Measurements from ENCODE around the gene ATG4B.

The ATG4B gene

DNA sequence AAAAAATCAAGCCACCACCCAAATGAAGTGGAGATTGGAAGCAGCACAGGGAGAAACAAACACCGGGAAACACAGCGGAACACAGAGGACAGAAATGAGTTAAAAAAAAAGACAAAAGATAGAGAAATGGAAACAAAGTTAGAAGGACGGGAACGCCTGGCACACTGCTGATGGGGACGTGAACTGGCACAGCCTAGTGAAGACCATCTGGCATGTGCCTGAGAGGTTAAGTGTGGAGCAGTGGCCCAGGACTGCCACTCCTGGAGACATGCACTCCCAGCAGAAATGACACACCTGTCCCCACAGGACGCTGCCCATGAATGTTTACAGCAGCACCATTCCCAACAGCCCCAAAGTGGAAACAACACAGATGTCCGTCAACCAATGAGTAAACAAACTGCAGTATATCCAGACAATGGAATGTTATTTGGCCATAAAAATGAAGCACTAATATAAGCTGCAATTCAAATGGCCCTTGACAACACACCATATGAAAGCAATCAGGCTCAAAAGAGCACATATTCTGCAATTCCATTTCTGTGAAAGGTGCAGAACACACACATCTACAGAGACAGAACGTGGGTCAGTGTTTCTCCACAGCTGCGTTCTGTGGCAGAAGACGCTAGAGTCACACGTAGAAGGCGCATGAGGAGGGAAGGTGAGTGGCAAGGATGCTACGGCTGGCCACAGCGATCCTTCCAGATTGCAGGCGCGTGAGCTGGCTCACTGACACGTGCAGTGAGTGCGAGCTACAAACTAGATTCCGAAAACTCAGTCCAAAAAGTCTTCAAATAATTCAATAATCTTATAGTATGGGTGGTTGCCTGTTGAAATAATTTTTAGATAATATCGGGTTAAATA is 25.1 kb upstream of the ATG4B start:
- Histone ChIP-seq H3K27ac (peak overlapping the region in 2 of 21 experiments; percentile 35 to 61), H3K4me3 (no peak overlapping the region)

DNA sequence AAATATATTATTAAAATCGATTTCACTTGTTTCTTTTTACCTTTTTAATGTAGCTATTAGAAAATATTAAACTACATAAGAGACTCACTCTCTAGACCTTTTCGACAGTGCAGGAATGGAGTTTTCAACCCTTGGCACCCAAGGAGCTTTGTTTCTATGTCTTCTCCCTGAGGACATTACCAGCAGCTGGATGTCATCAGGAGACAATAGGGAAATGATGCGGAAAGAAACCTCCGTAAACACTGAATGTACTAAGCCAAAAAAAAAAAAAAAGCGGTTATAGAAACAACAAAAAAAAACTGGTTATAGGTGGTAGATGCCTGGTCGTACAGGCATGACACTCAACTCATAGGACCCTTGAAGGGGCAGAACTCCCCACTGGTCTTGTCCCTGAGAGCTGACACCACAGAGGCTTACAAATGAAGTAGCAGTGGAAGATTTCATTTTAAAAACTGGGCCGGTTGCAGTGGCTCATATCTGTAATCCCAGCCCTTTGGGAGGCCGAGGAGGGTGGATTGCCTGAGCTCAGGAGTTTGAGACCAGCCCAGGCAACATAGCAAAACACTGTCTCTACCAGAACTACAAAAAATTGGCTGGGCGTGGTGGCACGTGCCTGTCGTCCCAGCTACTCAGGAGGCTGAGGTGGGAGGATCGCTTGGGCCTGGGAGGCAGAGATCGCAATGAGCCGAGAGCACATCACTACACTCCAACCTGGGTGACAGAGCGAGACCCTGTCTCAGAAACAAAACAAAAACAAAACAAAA is 24.3 kb upstream of the ATG4B start:
- no peak overlapping the region for H3K4me3 ChIP-seq
- peak overlapping the region in 6 of 21 experiments; percentile 1 to 61 (median 44) for H3K27ac ChIP-seq

DNA sequence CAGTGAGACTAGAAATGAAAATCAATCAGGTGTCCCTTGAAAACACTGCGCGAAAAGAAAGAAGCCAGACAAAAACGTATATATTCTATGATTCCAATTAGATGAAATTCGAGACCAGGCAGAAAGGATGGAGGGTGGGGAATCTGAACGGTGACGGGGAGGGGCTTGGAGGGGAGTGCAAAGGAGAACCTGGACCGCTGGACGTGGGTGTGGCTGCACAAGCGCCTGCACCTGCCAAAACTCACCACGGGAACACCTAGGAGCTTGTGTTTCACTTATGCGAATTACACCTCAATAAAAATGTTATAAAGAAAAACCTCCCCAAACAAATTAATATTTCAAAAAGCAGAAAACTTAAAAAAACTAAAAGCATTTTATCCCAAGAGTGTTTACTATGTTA is 22.5 kb upstream of the ATG4B start:
- Histone ChIP-seq H3K27ac (no peak overlapping the region), H3K4me3 (no peak overlapping the region)

DNA sequence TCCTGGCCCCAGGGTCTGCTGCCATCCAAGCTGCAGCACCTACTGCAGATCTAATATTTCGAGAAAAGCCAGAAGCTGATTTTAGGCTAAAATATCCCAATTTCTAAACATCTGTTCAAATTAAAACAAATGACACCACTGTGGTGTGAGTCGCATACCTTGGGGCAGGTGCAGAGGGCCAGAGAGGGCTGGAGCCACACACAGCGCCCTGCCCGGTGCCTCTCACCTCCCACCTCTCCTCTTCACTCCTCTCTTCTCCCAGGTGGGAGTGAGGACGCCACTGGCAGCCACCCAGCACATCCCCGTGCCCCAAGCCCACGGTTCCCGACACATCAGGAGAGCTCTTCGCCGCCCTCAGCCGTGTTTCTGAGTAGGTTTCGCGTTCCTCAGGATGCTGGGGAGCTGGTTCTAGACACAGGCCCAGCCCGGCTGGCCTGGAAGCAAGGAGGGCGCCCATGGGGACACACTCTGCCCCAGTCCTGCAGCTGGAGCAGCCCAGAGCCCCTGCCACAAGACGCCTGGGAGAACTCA is 21.9 kb upstream of the ATG4B start:
- Histone ChIP-seq H3K4me3 (no peak overlapping the region), H3K27ac (no peak overlapping the region)

DNA sequence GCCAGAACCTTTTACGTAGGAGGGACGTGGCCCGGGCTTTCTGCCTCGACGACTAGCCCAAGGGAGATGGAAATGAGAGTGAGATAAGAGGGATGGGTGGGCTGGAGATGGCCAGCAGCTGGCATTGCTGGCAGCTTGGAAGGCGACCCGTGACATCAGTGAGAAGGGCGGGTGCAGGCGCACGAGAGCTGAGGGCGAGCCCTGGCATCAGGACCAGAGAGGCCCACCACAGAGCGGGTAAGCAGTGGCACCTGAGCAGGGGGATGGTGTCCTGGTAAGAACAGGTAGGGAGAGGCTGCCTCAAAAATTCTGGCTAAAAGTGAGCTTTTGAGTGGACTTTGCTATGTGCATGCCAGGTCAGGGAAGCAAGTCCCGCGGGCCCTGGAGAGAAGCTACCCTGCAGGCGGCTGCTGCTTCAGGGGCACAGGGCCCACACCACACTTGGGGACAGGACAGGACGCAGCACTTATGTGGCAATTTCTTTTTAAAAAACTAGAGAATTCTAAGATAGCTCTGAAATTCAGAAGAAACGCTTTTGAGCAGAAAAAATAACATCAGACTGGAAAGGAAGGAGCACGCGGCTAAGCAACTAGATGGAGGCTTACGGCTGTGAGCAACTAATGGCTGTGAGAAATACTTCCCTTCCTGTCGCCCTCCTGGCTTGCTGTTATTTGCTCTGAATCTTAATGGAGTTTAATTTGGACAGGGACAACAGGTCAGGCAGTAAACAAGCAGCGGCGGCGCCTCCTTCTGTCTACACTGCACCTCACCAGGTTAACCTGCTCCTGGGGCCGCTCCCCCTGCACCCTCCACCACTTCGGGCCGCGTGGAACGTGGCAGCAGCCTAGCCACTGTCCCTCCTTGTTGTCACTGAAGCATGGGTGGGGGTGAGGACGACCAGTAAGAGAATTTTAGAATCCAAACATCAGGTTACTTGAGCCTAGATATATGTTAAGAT is 21.0 kb upstream of the ATG4B start:
- H3K4me3 ChIP-seq = peak overlapping the region in 2 of 7 experiments; percentile 32 to 34
- H3K27ac ChIP-seq = peak overlapping the region in 3 of 21 experiments; percentile 62 to 86 (median 66)

DNA sequence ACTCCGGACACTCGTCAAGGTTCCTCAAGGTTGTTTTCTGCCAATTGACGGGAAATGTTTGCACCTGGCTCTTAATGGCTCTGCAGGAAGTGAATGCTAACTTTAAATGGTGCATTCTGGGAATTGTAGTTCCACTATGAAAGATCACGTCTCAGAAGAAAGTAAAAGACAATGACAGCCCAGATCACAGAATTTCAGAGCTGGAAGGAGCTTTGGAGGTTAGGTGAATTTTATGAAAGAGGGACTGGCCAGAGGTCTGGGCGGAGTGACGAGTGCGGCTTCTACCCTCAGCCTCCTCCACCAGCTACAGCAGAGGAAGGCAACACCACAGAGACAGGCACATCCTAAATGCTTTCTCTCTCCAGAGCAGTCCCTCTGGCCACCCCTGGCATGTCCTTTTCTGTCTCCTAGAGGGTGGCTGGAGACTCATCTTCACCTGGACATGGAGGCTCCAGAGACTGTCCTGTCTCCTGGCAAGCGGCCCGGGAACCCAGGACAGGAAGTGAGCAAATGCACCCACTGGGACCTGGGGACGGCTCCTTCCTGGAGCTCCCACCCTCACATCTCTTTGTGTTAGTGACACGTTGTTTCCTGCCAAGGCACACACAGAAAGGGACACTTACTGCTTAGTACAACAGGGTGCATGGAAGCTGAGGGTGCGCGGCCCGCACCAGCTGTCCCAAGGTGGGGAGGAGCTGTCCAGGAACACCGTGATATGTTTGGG is 19.9 kb upstream of the ATG4B start:
- peak overlapping the region in 16 of 21 experiments; percentile 26 to 86 (median 56) for H3K27ac ChIP-seq
- peak overlapping the region in 6 of 7 experiments; percentile 15 to 34 (median 21) for H3K4me3 ChIP-seq

DNA sequence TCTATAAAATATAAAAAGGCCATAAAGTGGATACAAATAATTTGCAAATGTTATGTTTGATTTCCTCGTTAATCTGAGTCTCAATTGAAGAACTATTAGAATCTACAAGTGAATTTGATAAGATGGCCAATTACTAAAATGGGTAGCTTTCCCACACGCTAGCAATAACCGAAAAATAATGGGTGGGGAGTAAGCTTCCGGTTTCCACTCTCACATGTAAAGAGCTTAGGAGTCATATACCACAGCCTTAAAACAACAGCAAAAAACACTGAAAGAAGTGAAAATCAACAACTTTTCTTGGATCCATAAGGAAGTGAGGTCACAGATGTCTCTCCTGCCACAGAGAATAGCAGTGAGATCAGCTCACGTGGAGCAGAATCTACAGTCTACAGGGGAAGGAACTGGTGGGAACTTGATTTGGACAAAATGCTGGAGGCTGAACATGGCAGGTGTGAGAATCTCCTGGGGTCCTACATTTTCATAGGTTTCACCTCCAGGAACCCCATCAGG is 19.1 kb upstream of the ATG4B start:
- H3K4me3 ChIP-seq = no peak overlapping the region
- peak overlapping the region in 8 of 21 experiments; percentile 48 to 86 (median 68) for H3K27ac ChIP-seq

DNA sequence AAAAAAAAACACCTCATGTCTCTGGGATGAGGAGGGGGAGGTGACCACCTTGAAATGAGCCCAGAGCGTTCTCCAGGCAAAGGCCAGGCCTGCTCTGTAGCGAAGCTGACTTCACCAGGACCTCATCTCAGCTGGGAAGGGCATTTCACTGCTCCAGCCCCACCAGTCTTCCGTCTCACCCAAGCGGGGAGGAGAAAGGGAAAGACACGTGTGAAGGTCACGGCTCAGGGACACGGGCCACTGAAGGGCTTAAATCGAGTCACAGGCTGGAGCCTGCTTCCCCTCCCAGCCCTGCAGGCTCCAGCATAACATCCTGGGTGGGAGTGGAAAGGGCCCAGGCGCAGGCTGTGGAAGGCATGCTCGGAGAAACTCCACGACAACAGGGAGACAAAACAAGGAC is 18.7 kb upstream of the ATG4B start:
- H3K27ac ChIP-seq = no peak overlapping the region
- no peak overlapping the region for H3K4me3 ChIP-seq

DNA sequence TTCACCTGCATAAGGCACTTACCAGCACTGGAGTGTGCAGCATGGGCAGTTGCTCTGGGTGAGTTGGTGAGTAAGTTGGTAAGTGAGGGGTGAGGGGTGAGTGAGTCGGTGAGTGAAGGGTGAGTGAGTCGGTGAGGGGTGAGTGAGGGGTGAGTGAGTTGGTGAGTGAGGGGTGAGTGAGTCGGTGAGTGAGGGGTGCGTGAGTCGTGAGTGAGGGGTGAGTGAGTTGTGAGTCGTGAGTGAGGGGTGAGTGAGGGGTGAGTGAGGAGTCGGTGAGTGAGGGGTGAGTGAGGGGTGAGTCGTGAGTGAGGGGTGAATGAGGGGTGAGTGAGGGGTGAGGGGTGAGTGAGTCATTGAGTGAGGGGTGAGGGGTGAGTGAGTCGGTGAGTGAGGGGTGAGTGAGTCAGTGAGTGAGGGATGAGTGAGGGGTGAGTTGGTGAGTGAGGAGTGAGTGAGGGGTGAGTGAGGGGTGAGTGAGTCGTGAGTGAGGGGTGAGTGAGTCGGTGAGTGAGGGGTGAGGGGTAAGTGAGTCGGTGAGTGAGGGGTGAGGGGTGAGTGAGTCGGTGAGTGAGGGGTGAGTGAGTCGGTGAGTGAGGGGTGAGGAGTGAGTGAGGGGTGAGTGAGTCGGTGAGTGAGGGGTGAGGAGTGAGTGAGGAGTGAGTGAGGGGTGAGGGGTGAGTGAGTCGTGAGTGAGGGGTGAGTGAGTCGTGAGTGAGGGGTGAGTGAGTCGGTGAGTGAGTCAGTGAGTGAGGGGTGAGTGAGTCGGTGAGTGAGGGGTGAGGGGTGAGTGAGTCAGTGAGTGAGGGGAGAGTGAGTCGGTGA is 17.7 kb upstream of the ATG4B start:
- no peak overlapping the region for H3K4me3 ChIP-seq
- H3K27ac ChIP-seq = no peak overlapping the region

DNA sequence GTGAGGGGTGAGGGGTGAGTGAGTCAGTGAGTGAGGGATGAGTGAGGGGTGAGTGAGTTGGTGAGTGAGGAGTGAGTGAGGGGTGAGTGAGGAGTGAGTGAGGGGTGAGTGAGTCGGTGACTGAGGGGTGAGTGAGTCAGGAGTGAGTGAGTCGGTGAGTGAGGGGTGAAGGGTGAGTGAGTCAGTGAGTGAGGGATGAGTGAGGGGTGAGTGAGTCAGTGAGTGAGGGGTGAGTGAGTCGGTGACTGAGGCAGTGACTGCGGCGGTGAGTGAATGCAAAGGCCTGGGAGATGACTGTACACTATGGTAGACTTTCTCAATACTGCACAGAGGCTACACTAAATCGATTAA is 17.1 kb upstream of the ATG4B start:
- H3K27ac ChIP-seq = no peak overlapping the region
- H3K4me3 ChIP-seq = no peak overlapping the region

DNA sequence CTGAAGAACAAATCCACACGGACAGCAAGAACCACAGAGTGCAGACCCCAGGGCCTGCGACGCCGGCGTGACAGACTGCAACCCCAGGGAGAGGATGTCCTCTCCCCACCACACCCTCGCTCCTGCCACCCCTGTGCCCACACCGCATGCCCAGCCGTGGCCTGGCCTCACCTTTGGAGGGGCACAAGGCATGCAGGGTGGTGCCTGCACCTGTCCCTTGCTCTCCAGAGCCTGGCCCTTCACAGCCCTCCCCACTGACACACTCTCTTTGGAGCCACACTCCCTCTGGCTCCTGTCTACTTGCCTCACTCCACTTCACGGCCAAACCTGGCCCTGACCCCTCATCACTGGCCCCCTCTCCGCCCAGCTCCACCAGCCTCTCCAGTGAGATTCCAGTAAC is 9.8 kb upstream of the ATG4B start:
- Histone ChIP-seq H3K4me3 (no peak overlapping the region), H3K27ac (no peak overlapping the region)

DNA sequence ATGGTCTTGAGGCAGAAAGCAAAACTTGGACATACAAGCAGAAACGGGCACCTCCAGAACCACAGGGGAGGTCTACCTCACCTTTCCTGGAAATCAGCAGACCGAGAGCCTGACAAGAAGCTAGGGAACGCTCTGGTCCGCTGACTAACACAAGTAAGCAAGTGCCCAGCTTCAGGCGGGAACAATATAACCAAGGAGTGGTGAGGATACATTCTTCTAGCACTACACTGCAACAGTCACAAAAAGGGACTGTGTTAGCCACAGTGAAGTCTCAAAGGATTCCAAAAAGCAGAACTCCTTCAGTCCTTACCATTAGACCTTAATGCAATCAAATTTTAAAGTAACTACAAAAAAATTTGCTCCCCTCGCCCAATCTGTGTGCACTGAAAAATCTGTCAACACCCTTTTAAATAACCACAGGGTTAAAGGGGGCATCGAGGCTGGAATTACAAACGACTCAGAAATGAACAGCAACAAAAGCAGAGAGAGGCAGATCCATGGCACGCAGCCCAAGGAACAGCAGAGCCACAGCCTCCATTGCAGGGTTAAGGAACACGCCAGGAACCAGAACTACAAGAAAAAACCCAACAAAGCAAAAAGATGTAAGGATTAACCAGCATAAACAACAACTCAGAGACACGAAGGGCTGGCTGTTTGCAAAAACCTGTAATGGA is 7.6 kb upstream of the ATG4B start:
- H3K4me3 ChIP-seq = no peak overlapping the region
- no peak overlapping the region for H3K27ac ChIP-seq

DNA sequence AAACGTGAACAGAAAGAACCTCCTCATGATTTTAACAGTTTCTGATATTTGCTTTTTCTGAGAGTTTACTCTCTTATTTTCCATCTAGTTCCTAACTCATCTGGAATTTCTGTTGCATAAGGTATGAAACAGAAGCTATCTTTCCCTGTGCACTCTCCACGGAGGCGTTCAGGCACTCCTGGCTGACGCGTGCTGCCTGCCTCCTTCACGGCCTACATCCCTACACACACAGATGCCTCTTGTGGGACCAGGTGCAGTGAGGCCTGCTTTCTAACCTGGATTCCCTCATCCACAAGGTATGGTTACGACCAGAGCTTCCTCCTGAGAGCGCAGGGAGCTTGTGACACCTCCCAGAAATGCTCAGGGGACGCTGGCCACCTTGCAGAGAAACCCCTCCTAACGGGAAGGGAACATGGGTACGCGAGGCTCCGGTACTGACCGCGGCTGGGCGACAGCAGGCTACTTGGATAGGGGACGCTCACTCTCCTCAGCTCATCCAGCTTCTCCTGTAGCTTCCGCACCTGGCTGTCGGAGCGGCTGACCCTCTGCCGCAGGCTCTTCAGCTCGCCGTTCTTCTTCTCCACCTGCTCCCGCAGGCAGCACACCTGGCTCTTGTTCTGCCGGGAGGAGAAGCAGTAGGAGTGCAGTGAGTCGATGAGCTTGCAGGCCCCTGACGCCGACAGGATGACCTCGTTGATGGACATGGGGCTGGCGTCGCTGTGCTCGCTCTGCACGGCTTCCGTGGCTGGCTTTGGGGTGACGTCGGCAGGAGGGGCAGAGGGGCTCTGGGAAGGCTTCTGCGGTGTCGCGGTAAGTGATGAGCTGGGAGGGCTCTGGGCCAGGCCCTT is 4.8 kb upstream of the ATG4B start:
- H3K27ac ChIP-seq = no peak overlapping the region

DNA sequence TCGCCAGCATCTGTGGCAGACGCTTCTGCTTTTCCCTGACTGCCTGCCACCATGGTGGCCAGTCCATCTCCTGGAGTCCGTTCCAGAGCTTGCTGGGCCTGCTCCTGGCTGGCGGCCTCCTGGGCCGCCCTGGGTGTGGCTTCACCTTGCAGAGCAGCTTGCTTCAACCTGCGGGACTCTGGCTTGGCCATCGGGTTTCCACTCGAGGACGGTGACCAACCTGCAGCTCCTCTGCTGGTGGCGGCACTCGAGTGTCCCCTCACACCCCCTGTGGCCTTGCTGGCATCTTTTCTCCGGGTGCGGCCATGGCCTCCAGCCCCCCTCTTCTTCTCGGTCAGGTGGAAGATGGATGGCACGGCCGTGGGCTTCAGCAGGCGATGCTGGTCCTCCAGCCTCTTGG is 3.9 kb upstream of the ATG4B start:
- no peak overlapping the region for H3K4me3 ChIP-seq
- H3K27ac ChIP-seq = no peak overlapping the region

More for the DNA sequence above, 4.8 kb upstream of the ATG4B start:
- no peak overlapping the region for H3K4me3 ChIP-seq

DNA sequence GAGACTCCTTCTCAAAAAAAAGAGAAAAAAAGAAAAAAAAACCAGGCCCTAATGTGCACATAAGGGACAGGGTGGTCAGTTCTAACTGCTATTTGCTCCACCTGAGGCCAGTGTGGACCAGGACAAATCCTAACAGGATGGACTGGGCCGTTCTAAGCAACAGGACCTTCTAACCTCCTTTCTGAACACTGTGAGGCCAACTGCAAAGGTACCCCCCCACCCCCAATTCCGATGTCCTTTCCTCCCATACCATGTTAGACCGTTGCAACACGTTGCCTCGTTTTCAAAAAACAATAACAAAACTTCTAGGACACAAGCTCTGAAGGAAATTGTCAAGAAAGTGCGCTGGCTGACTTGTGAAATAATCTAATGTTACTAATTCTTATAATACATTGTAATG is 1.7 kb upstream of the ATG4B start:
- H3K4me3 ChIP-seq = peak overlapping the region; percentile 77 to 100 (median 87)
- H3K27ac ChIP-seq = peak overlapping the region in 14 of 21 experiments; percentile 23 to 100 (median 100)

Data from skin epidermis (tissue), 12 donors.